ENCODE data around the gene NIPBL.

- no peak for TF ChIP-seq POLR2A (IDR thresholded peaks at IDR 0.05; ENCODE audit: insufficient read depth in 1 of 2, low read depth in 2 of 2, low read length in 2 of 2)
- TF ChIP-seq, protein P1, sequence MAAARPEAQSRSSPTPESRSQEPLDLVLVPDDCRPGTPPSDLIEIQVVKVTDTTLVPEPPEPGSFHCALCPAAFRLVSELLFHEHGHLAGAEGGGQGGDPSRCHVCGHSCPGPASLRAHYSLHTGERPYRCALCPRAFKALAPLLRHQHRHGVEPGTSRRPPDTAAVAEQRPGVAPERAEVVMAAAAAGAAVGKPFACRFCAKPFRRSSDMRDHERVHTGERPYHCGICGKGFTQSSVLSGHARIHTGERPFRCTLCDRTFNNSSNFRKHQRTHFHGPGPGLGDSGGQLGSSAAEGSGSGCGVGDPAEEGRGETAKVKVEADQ (CRISPR knock-in tag; IDR thresholded peaks at IDR 0.05; ENCODE audit: borderline replicate concordance): no peak
- no peak for TF ChIP-seq GZF1 (CRISPR knock-in tag; IDR thresholded peaks at IDR 0.05)
- TF ChIP-seq, protein P2, sequence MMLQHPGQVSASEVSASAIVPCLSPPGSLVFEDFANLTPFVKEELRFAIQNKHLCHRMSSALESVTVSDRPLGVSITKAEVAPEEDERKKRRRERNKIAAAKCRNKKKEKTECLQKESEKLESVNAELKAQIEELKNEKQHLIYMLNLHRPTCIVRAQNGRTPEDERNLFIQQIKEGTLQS (CRISPR knock-in tag; IDR thresholded peaks at IDR 0.05): no peak
- TF ChIP-seq ZNF768 (CRISPR knock-in tag; IDR thresholded peaks at IDR 0.05): no peak
- no peak for TF ChIP-seq EHMT2 (IDR thresholded peaks at IDR 0.05; ENCODE audit: borderline replicate concordance, low read depth, low read length)
- no peak for TF ChIP-seq ZZZ3 (CRISPR knock-in tag; IDR thresholded peaks at IDR 0.05; ENCODE audit: borderline replicate concordance)
- no peak for TF ChIP-seq CTCF (CRISPR knock-in tag; IDR thresholded peaks at IDR 0.05)
- no peak for TF ChIP-seq MXI1 (IDR thresholded peaks at IDR 0.05; ENCODE audit: borderline replicate concordance, low read depth, low read length)
- TF ChIP-seq KLF6 (CRISPR knock-in tag; IDR thresholded peaks at IDR 0.05): no peak
Measured at GRCh38 chr5:37064442-37064841, 187.9 kb downstream of the NIPBL start.

All from HepG2 (cell line).